Thyroid gland (tissue), 4 donors: Measurements from ENCODE around the gene FDX1.

Experiments
- POLR2A ChIP-seq, 2 donors: fragments of 450-650 bp; IDR thresholded peaks; one replicate each; pipeline ENCODE4 v1.6.1; 2017; ENCODE audit warnings: antibody characterized with exemption in 2 of 2, mild to moderate bottlenecking in 2 of 2, moderate library complexity in 1 of 2
- TF ChIP-seq, protein P1 (sequence below), 6 experiments: fragments of 200-600 bp in 3 of 6; fragments of 450-650 bp in 3 of 6; sonication (generic) in 3 of 6; IDR thresholded peaks; one replicate each; pipeline ENCODE4 v1.5.1; 2016 to 2019; ENCODE audit warnings: antibody characterized with exemption in 6 of 6, mild to moderate bottlenecking in 2 of 6, inconsistent platforms in 1 of 6, moderate library complexity in 1 of 6

DNA sequence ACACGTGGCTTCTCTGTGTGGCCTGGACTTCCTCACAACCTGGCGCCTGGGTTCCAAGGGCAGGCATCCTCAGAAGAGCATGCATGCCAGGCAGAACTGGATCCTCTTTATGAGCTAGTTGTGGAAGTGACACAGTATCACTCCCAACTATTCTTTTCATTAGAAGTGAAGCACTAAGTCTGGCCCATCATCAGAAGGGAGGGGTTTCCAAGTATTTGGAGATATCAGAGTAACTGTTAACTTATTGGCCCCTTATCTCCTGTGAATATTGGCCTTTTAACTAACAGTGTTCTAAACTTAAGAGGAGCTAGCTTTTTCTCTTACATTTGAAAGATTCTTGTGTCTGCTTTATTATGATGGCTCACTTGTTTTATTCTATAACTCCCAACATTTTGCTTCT, 35.5 kb downstream of the FDX1 start:
- TF ChIP-seq, protein P1, sequence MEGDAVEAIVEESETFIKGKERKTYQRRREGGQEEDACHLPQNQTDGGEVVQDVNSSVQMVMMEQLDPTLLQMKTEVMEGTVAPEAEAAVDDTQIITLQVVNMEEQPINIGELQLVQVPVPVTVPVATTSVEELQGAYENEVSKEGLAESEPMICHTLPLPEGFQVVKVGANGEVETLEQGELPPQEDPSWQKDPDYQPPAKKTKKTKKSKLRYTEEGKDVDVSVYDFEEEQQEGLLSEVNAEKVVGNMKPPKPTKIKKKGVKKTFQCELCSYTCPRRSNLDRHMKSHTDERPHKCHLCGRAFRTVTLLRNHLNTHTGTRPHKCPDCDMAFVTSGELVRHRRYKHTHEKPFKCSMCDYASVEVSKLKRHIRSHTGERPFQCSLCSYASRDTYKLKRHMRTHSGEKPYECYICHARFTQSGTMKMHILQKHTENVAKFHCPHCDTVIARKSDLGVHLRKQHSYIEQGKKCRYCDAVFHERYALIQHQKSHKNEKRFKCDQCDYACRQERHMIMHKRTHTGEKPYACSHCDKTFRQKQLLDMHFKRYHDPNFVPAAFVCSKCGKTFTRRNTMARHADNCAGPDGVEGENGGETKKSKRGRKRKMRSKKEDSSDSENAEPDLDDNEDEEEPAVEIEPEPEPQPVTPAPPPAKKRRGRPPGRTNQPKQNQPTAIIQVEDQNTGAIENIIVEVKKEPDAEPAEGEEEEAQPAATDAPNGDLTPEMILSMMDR (IDR thresholded peaks at IDR 0.05), result no peak
- no peak for TF ChIP-seq POLR2A (IDR thresholded peaks at IDR 0.05)
